HEK293 (cell line): Measurements from ENCODE around the gene DOK7.

ENCODE experiments used
- CTCF ChIA-PET: fragments of 350-600 bp; formaldehyde crosslinking; extraction: SDS; loops from one replicate; lab custom pipeline; 2021; ENCODE audit warnings: antibody characterized with exemption; lab: Yijun Ruan, JAX
- POLR2A ChIA-PET: fragments of 300-600 bp; formaldehyde crosslinking; extraction: SDS; loops from one replicate; lab custom pipeline; 2020; ENCODE audit warnings: antibody characterized with exemption, inconsistent platforms; lab: Yijun Ruan, JAX
- H3K27ac ChIP-seq: fragments of 200-500 bp; sonication (Bioruptor generic); 2 replicates; pipeline ENCODE4 v1.5.1; 2014; ENCODE audit warnings: low read depth, low read length, control low read depth, inconsistent platforms; ENCODE audit errors: extremely low read depth
- H3K36me3 ChIP-seq, 2 experiments: fragments of 200-500 bp in 1 of 2; sonication (Bioruptor generic) in 1 of 2; 1 replicate in 1 of 2; 2 replicates in 1 of 2; pipeline ENCODE4 v1.5.1; 2014 to 2017; ENCODE audit warnings: inconsistent platforms in 2 of 2, low read length in 2 of 2; ENCODE audit not compliant: control insufficient read depth in 2 of 2, insufficient read depth in 1 of 2
- H3K4me1 ChIP-seq: fragments of 200-500 bp; sonication (Bioruptor generic); 2 replicates; pipeline ENCODE4 v1.5.1; 2014; ENCODE audit warnings: mild to moderate bottlenecking, low read length, inconsistent platforms; ENCODE audit not compliant: control insufficient read depth, insufficient read depth
- H3K4me3 ChIP-seq: 2 replicates; pipeline ENCODE4 v1.5.1; 2011; ENCODE audit warnings: low read depth, mild to moderate bottlenecking, control low read depth, low read length, moderate library complexity
- H3K9me3 ChIP-seq: fragments of 200-500 bp; sonication (Bioruptor generic); 2 replicates; pipeline ENCODE4 v1.5.1; 2014; ENCODE audit warnings: low read depth, low read length, inconsistent platforms; ENCODE audit not compliant: control insufficient read depth, insufficient read depth
- GLIS1 ChIP-seq: fragments of 450-650 bp; formaldehyde crosslinking; IDR thresholded peaks from 2 replicates; pipeline ENCODE4 v1.5.1; 2016; ENCODE audit warnings: missing biosample characterization, missing genetic modification characterization
- INSM2 ChIP-seq: fragments of 450-650 bp; formaldehyde crosslinking; IDR thresholded peaks from 2 replicates; pipeline ENCODE4 v1.5.1; 2016; ENCODE audit warnings: missing biosample characterization, missing genetic modification characterization
- OVOL3 ChIP-seq: fragments of 450-650 bp; formaldehyde crosslinking; IDR thresholded peaks from 2 replicates; pipeline ENCODE4 v1.5.1; 2016; ENCODE audit warnings: missing biosample characterization, missing genetic modification characterization
- PATZ1 ChIP-seq: fragments of 450-650 bp; formaldehyde crosslinking; IDR thresholded peaks from 2 replicates; pipeline ENCODE4 v1.5.1; 2016; ENCODE audit warnings: missing biosample characterization, missing genetic modification characterization
- SP3 ChIP-seq: fragments of 450-650 bp; formaldehyde crosslinking; IDR thresholded peaks from 2 replicates; pipeline ENCODE4 v1.5.1; 2016; ENCODE audit warnings: missing biosample characterization, missing genetic modification characterization
- ZBTB6 ChIP-seq: fragments of 450-650 bp; formaldehyde crosslinking; IDR thresholded peaks from 2 replicates; pipeline ENCODE4 v1.5.1; 2017; ENCODE audit warnings: missing biosample characterization, missing genetic modification characterization
- ZBTB7A ChIP-seq: fragments of 450-650 bp; formaldehyde crosslinking; IDR thresholded peaks from 2 replicates; pipeline ENCODE4 v1.5.1; 2016; ENCODE audit warnings: low read depth, missing biosample characterization, missing genetic modification characterization
- ZIC2 ChIP-seq: fragments of 450-650 bp; formaldehyde crosslinking; IDR thresholded peaks from 2 replicates; pipeline ENCODE4 v1.5.1; 2016; ENCODE audit warnings: missing biosample characterization, missing genetic modification characterization
- ZNF114 ChIP-seq: fragments of 450-650 bp; formaldehyde crosslinking; IDR thresholded peaks from 2 replicates; pipeline ENCODE4 v1.5.0; 2017; ENCODE audit warnings: missing biosample characterization, missing genetic modification characterization
- ZNF239 ChIP-seq: fragments of 450-650 bp; formaldehyde crosslinking; IDR thresholded peaks from 2 replicates; pipeline ENCODE4 v1.5.1; 2016; ENCODE audit warnings: missing biosample characterization, missing genetic modification characterization
- ZNF280C ChIP-seq: fragments of 450-650 bp; formaldehyde crosslinking; IDR thresholded peaks from 2 replicates; pipeline ENCODE4 v1.5.1; 2016; ENCODE audit warnings: missing biosample characterization, missing genetic modification characterization
- ZNF335 ChIP-seq: fragments of 450-650 bp; formaldehyde crosslinking; conservative IDR thresholded peaks from 2 replicates; pipeline ENCODE4 v1.5.1; 2016; ENCODE audit warnings: missing biosample characterization, missing genetic modification characterization
- ZNF341 ChIP-seq: fragments of 450-650 bp; formaldehyde crosslinking; IDR thresholded peaks from 2 replicates; pipeline ENCODE4; 2016; ENCODE audit warnings: low read depth, missing biosample characterization, missing genetic modification characterization
- ZNF350 ChIP-seq: fragments of 450-650 bp; formaldehyde crosslinking; IDR thresholded peaks from 2 replicates; pipeline ENCODE4 v1.5.0; 2017; ENCODE audit warnings: missing biosample characterization, mild to moderate bottlenecking, missing genetic modification characterization
- ZNF362 ChIP-seq: fragments of 450-650 bp; formaldehyde crosslinking; IDR thresholded peaks from 2 replicates; pipeline ENCODE4 v1.5.1; 2016; ENCODE audit warnings: missing biosample characterization, missing genetic modification characterization
- ZNF488 ChIP-seq: fragments of 450-650 bp; formaldehyde crosslinking; IDR thresholded peaks from 2 replicates; pipeline ENCODE4 v1.5.1; 2016; ENCODE audit warnings: missing biosample characterization, missing genetic modification characterization
- ZNF561 ChIP-seq: fragments of 450-650 bp; IDR thresholded peaks from 2 replicates; pipeline ENCODE4 v1.5.1; 2018; ENCODE audit warnings: missing biosample characterization, missing genetic modification characterization, borderline replicate concordance
- ZNF596 ChIP-seq: fragments of 450-650 bp; IDR thresholded peaks from 2 replicates; pipeline ENCODE4 v1.5.0; 2018; ENCODE audit warnings: missing biosample characterization, mild to moderate bottlenecking, missing genetic modification characterization, moderate library complexity
- ZNF645 ChIP-seq: fragments of 450-650 bp; formaldehyde crosslinking; IDR thresholded peaks from 2 replicates; pipeline ENCODE4; 2016; ENCODE audit warnings: missing biosample characterization, missing genetic modification characterization

Gene DOK7

GRCh38 chr4:3437998-3438846 lies 24.9 kb upstream of the DOK7 start:
- Histone ChIP-seq H3K4me3 (no peak overlapping the region), H3K4me1 (no peaks in the 10 kb centered on the region), H3K36me3 (no peaks in the 10 kb centered on the region), H3K9me3 (no peaks in the 10 kb centered on the region), H3K27ac (no peak overlapping the region)
- TF ChIP-seq INSM2 (no peak), ZNF350 (tag by site-specific recombination) (no peak), ZNF561 (tag by site-specific recombination) (no peak), ZBTB7A (no peak), ZNF488 (no peak), ZNF114 (tag by site-specific recombination) (no peak), PATZ1 (no peak), ZNF362 (tag by site-specific recombination) (no peak), ZIC2 (tag by site-specific recombination) (no peak), ZNF341 (tag by site-specific recombination) (no peak), OVOL3 (no peak), ZBTB6 (tag by site-specific recombination) (no peak)
- CTCF ChIA-PET = interaction anchor here (0.5 to 1.4 kb wide), 3 partner anchors 42 to 443 kb away, joined by 3 to 4 read pairs (median 3); no protein-coding TSS in a partner anchor
- POLR2A ChIA-PET = no interaction called here

- Histone ChIP-seq H3K27ac (no peak overlapping the region), H3K4me1 (no peaks in the 10 kb centered on the region), H3K36me3 (no peaks in the 10 kb centered on the region), H3K9me3 (no peaks in the 10 kb centered on the region), H3K4me3 (no peak overlapping the region)
- POLR2A ChIA-PET = no interaction called here
- CTCF ChIA-PET = interaction anchor here (0.6 to 1.4 kb wide), 2 partner anchors 42 to 294 kb away, joined by 3 to 4 read pairs; no protein-coding TSS in a partner anchor
- TF ChIP-seq ZNF596 (tag by site-specific recombination) (no peak), ZNF280C (tag by site-specific recombination) (no peak), ZNF239 (no peak), ZIC2 (tag by site-specific recombination) (no peak), SP3 (no peak), GLIS1 (tag by site-specific recombination) (peak; percentile 32), ZNF645 (tag by site-specific recombination) (no peak), ZNF335 (tag by site-specific recombination) (no peak)
Observed at GRCh38 chr4:3438847-3439180, 24.3 kb upstream of the DOK7 start.
